ENCODE results near the gene PCSK7.

Gene PCSK7

GRCh38 chr11:117223741-117224689, 7.9 kb downstream of the PCSK7 start:
- Histone ChIP-seq H3K27me3 (ENCODE audit: insufficient read depth, poor library complexity, severe bottlenecking) (no peaks in the 10 kb centered on the region), H3K9me3 (ENCODE audit: severe bottlenecking) (no peaks in the 10 kb centered on the region), H3K36me3 (ENCODE audit: low read depth) (peaks cover 57% of the 10 kb centered on the region)

GRCh38 chr11:117222991-117223740, 8.7 kb downstream of the PCSK7 start:
- no peaks in the 10 kb centered on the region for H3K9me3 ChIP-seq (ENCODE audit: severe bottlenecking)
- DNase-seq (ENCODE audit: low spot score) (peak; percentile 12), ATAC-seq (ENCODE audit: low read depth) (no peak)
- H3K27me3 ChIP-seq (ENCODE audit: insufficient read depth, poor library complexity, severe bottlenecking), result no peaks in the 10 kb centered on the region
- H3K36me3 ChIP-seq (ENCODE audit: low read depth), result peaks cover 63% of the 10 kb centered on the region
- no peaks in the 10 kb centered on the region for H3K4me1 ChIP-seq (ENCODE audit: insufficient read depth, poor library complexity, severe bottlenecking)
- no peak overlapping the region for H3K27ac ChIP-seq (ENCODE audit: poor library complexity, severe bottlenecking)
- TF ChIP-seq CTCF (IDR thresholded peaks at IDR 0.05; ENCODE audit: poor library complexity, severe bottlenecking), result no peak
- H3K4me3 ChIP-seq (ENCODE audit: severe bottlenecking), result no peak overlapping the region

More at GRCh38 chr11:117223741-117224689, 7.9 kb downstream of the PCSK7 start:
- H3K4me1 ChIP-seq (ENCODE audit: insufficient read depth, poor library complexity, severe bottlenecking), result no peaks in the 10 kb centered on the region
- ATAC-seq (ENCODE audit: low read depth), result no peak
- H3K27ac ChIP-seq (ENCODE audit: poor library complexity, severe bottlenecking), result no peak overlapping the region
- no peak overlapping the region for H3K4me3 ChIP-seq (ENCODE audit: severe bottlenecking)
- TF ChIP-seq CTCF (IDR thresholded peaks at IDR 0.05; ENCODE audit: poor library complexity, severe bottlenecking), result no peak
- DNase-seq (ENCODE audit: low spot score), result peak; percentile 24

GRCh38 chr11:117221775-117222517, 9.9 kb downstream of the PCSK7 start:
- no peaks in the 10 kb centered on the region for H3K4me1 ChIP-seq (ENCODE audit: insufficient read depth, poor library complexity, severe bottlenecking)
- H3K27me3 ChIP-seq (ENCODE audit: insufficient read depth, poor library complexity, severe bottlenecking), result no peaks in the 10 kb centered on the region
- H3K4me3 ChIP-seq (ENCODE audit: severe bottlenecking), result no peak overlapping the region
- H3K9me3 ChIP-seq (ENCODE audit: severe bottlenecking), result no peaks in the 10 kb centered on the region
- TF ChIP-seq CTCF (IDR thresholded peaks at IDR 0.05; ENCODE audit: poor library complexity, severe bottlenecking), result no peak
- DNase-seq (ENCODE audit: low spot score) (peak; percentile 27), ATAC-seq (ENCODE audit: low read depth) (peak; percentile 59)
- H3K27ac ChIP-seq (ENCODE audit: poor library complexity, severe bottlenecking), result peak overlapping the region; percentile 19
- peaks cover 54% of the 10 kb centered on the region for H3K36me3 ChIP-seq (ENCODE audit: low read depth)

- peak overlapping the region; percentile 19 for H3K27ac ChIP-seq (ENCODE audit: poor library complexity, severe bottlenecking)
- DNase-seq (ENCODE audit: low spot score), result no peak
- no peak overlapping the region for H3K4me3 ChIP-seq (ENCODE audit: severe bottlenecking)
- H3K27me3 ChIP-seq (ENCODE audit: insufficient read depth, poor library complexity, severe bottlenecking), result no peaks in the 10 kb centered on the region
- H3K9me3 ChIP-seq (ENCODE audit: severe bottlenecking), result no peaks in the 10 kb centered on the region
- TF ChIP-seq CTCF (IDR thresholded peaks at IDR 0.05; ENCODE audit: poor library complexity, severe bottlenecking), result no peak
- H3K4me1 ChIP-seq (ENCODE audit: insufficient read depth, poor library complexity, severe bottlenecking), result no peaks in the 10 kb centered on the region
- H3K36me3 ChIP-seq (ENCODE audit: low read depth), result peaks cover 51% of the 10 kb centered on the region
- ATAC-seq (ENCODE audit: low read depth), result no peak
These were observed 10.7 kb downstream of the PCSK7 start for GRCh38 chr11:117220999-117221774.
